ENCODE data around the gene MIEF2. TPM values are rescaled to one million over a fixed set of nuclear protein-coding genes. Genes with fewer than 3 reads are reported as not detected.

MIEF2 gene
- total and polyA plus RNA-seq, 2 donors (not counting 1 experiment from before 2014, with no cell fraction given), result 13.3 to 18.7 TPM

DNA sequence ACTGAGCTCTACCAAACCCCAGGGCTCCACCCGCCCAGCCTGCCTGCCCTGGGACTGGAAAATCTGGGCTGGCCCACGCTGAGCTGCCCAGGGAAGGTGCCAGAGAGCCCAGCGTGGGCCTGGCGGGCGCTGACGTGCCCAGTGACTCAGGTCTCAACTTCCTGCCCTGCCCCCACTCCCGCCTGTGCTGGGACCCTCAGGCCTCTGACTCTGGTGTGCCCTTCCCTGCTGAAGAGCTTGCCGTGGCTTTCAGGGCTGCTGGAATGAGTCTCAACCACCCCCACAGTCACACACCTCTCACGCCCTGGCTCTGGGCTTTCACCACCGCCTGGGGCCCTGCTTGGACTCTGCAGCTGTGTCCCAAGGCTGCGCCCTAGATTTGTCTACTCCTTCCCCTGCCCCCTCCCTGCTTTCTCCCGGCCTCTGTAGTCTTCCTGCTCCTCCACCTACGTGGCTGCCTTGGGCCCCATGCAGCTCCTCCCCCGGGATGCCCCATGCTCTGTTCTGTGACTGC lies 24.7 kb upstream of the MIEF2 start:
- H3K36me3 ChIP-seq (replicated peaks in 1 of 2; ENCODE audit: control extremely low read depth in 1 of 2, control insufficient read depth in 1 of 2, extremely low read depth in 1 of 2, insufficient read depth in 2 of 2, low read length in 1 of 2), result peaks cover 0 to 18% of the 10 kb centered on the region in 2 experiments
- WGBS (ENCODE audit: insufficient coverage), result 85% methylated on average over 14 of the region's 14 CpGs
- H3K4me1 Mint-ChIP-seq, result no peaks in the 10 kb centered on the region
- H4K20me1 ChIP-seq (ENCODE audit: control insufficient read depth, insufficient read depth, low read length, poor library complexity, severe bottlenecking), result no peaks in the 10 kb centered on the region
- no peak for TF ChIP-seq EZH2 (IDR thresholded peaks at IDR 0.05; ENCODE audit: borderline replicate concordance, insufficient read depth, low read depth, low read length, poor library complexity, severe bottlenecking)
- TF ChIP-seq, protein P1, sequence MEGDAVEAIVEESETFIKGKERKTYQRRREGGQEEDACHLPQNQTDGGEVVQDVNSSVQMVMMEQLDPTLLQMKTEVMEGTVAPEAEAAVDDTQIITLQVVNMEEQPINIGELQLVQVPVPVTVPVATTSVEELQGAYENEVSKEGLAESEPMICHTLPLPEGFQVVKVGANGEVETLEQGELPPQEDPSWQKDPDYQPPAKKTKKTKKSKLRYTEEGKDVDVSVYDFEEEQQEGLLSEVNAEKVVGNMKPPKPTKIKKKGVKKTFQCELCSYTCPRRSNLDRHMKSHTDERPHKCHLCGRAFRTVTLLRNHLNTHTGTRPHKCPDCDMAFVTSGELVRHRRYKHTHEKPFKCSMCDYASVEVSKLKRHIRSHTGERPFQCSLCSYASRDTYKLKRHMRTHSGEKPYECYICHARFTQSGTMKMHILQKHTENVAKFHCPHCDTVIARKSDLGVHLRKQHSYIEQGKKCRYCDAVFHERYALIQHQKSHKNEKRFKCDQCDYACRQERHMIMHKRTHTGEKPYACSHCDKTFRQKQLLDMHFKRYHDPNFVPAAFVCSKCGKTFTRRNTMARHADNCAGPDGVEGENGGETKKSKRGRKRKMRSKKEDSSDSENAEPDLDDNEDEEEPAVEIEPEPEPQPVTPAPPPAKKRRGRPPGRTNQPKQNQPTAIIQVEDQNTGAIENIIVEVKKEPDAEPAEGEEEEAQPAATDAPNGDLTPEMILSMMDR (IDR thresholded peaks at IDR 0.05), result no peak
- H3K27ac ChIP-seq (ENCODE audit: low read length in 2 of 2), result no peak overlapping the region
- CTCF ChIA-PET, result no interaction called here
- no peaks in the 10 kb centered on the region for H3K9me3 Mint-ChIP-seq (ENCODE audit: insufficient read depth)
- H3K4me3 ChIP-seq (ENCODE audit: control extremely low read depth in 1 of 5, extremely low read depth in 1 of 5, insufficient read depth in 1 of 5, low read depth in 2 of 5, low read length in 4 of 5), result no peak overlapping the region
- ATAC-seq (ENCODE audit: low read depth) (no peak), DNase-seq (no peak)
- POLR2A ChIA-PET, result no interaction called here
- no peak overlapping the region for H3K4me2 ChIP-seq (replicated peaks; ENCODE audit: low read depth, low read length, poor library complexity, severe bottlenecking)
- H3K27ac Mint-ChIP-seq, result no peak overlapping the region
- no peak overlapping the region for H3K4me3 Mint-ChIP-seq
- H3K9ac ChIP-seq (ENCODE audit: low read length), result no peak overlapping the region
- intact Hi-C loops (cut with micrococcal nuclease), result no loop called here
- H3K27me3 ChIP-seq (replicated peaks in 1 of 4; ENCODE audit: control extremely low read depth in 1 of 4, control insufficient read depth in 3 of 4, insufficient read depth in 4 of 4, low read length in 3 of 4), result no peaks in the 10 kb centered on the region
- no peaks in the 10 kb centered on the region for H3K79me2 ChIP-seq (ENCODE audit: control insufficient read depth, insufficient read depth, low read length)
- H3K9me3 ChIP-seq (ENCODE audit: control extremely low read depth in 1 of 3, control insufficient read depth in 2 of 3, insufficient read depth in 1 of 3, low read length in 2 of 3), result no peaks in the 10 kb centered on the region
- H2AFZ ChIP-seq (ENCODE audit: insufficient read depth, low read depth, low read length, poor library complexity, severe bottlenecking), result no peak overlapping the region
- H3K4me1 ChIP-seq (ENCODE audit: control insufficient read depth in 2 of 2, insufficient read depth in 2 of 2, low read length in 2 of 2), result no peaks in the 10 kb centered on the region
- no peaks in the 10 kb centered on the region for H3K27me3 Mint-ChIP-seq

DNA sequence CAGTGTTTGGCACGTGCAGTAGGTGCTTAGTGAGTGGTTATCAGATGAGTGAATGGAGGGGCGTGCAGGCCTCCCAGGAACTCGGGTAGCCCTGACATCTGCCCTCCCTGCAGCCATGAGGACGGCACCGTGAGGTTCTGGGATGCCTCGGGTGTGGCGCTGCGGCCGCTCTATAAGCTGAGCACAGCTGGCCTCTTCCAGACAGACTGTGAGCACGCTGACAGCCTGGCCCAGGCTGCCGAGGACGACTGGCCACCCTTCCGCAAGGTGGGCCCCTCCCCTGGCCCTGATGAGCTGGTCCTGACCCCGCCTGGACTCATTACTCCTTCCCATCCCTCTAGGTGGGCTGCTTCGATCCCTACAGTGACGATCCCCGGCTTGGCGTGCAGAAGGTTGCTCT lies 24.0 kb upstream of the MIEF2 start:
- no peak overlapping the region for H3K4me3 ChIP-seq (ENCODE audit: control extremely low read depth in 1 of 5, extremely low read depth in 1 of 5, insufficient read depth in 1 of 5, low read depth in 2 of 5, low read length in 4 of 5)
- Mint-ChIP-seq H3K9me3 (ENCODE audit: insufficient read depth) (no peaks in the 10 kb centered on the region), H3K27ac (no peak overlapping the region), H3K4me3 (no peak overlapping the region), H3K27me3 (no peaks in the 10 kb centered on the region), H3K4me1 (no peaks in the 10 kb centered on the region)
- no peak for TF ChIP-seq EZH2 (IDR thresholded peaks at IDR 0.05; ENCODE audit: borderline replicate concordance, insufficient read depth, low read depth, low read length, poor library complexity, severe bottlenecking)
- TF ChIP-seq, protein P1 (IDR thresholded peaks at IDR 0.05), result no peak
- H4K20me1 ChIP-seq (ENCODE audit: control insufficient read depth, insufficient read depth, low read length, poor library complexity, severe bottlenecking), result no peaks in the 10 kb centered on the region
- no peak overlapping the region for H3K27ac ChIP-seq (ENCODE audit: low read length in 2 of 2)
- ChIA-PET CTCF (no interaction called here), POLR2A (no interaction called here)
- H3K9me3 ChIP-seq (ENCODE audit: control extremely low read depth in 1 of 3, control insufficient read depth in 2 of 3, insufficient read depth in 1 of 3, low read length in 2 of 3), result no peaks in the 10 kb centered on the region
- no peak overlapping the region for H3K9ac ChIP-seq (ENCODE audit: low read length)
- H3K79me2 ChIP-seq (ENCODE audit: control insufficient read depth, insufficient read depth, low read length), result no peaks in the 10 kb centered on the region
- H2AFZ ChIP-seq (ENCODE audit: insufficient read depth, low read depth, low read length, poor library complexity, severe bottlenecking), result no peak overlapping the region
- no peak for ATAC-seq (ENCODE audit: low read depth)
- H3K27me3 ChIP-seq (replicated peaks in 1 of 4; ENCODE audit: control extremely low read depth in 1 of 4, control insufficient read depth in 3 of 4, insufficient read depth in 4 of 4, low read length in 3 of 4), result no peaks in the 10 kb centered on the region
- H3K4me1 ChIP-seq (ENCODE audit: control insufficient read depth in 2 of 2, insufficient read depth in 2 of 2, low read length in 2 of 2), result no peaks in the 10 kb centered on the region
- H3K4me2 ChIP-seq (replicated peaks; ENCODE audit: low read depth, low read length, poor library complexity, severe bottlenecking), result no peak overlapping the region
- DNase-seq, result no peak
- intact Hi-C loops (cut with micrococcal nuclease), result no loop called here
- 96% methylated on average over 18 of the region's 18 CpGs for WGBS (ENCODE audit: insufficient coverage)
- peaks cover 0 to 18% of the 10 kb centered on the region in 2 experiments for H3K36me3 ChIP-seq (replicated peaks in 1 of 2; ENCODE audit: control extremely low read depth in 1 of 2, control insufficient read depth in 1 of 2, extremely low read depth in 1 of 2, insufficient read depth in 2 of 2, low read length in 1 of 2)

Data from B cell (primary cell).